HG03469 (cell line): ENCODE results near the gene PTPRD.

Experiments
- ATAC-seq: cut with Tn5 transposase; IDR thresholded peaks from one replicate; pipeline ENCODE4 v1.9.1; 2021; ENCODE audit warnings: mild to moderate bottlenecking, moderate library complexity, moderate number of reproducible peaks; ENCODE audit not compliant: unreplicated experiment

The PTPRD gene

GRCh38 chr9:8521112-8521511 lies 2091.7 kb downstream of the PTPRD start:
- ATAC-seq = no peak

- ATAC-seq = no peak
These were observed 2097.1 kb downstream of the PTPRD start for GRCh38 chr9:8515748-8516147.

- ATAC-seq = no peak
These were observed 2098.0 kb downstream of the PTPRD start for GRCh38 chr9:8514760-8515159.

- ATAC-seq = no peak
These were observed 2104.0 kb downstream of the PTPRD start for GRCh38 chr9:8508671-8509290.

GRCh38 chr9:8494571-8494970 lies 2118.2 kb downstream of the PTPRD start:
- no peak for ATAC-seq

- no peak for ATAC-seq
These were observed 2120.1 kb downstream of the PTPRD start for GRCh38 chr9:8492679-8493078.

- no peak for ATAC-seq
These were observed 2120.8 kb downstream of the PTPRD start for GRCh38 chr9:8492024-8492423.

GRCh38 chr9:8491563-8491962 lies 2121.2 kb downstream of the PTPRD start:
- ATAC-seq = no peak

- no peak for ATAC-seq
These were observed 2123.0 kb downstream of the PTPRD start for GRCh38 chr9:8489835-8490234.

GRCh38 chr9:8486095-8486494 lies 2126.7 kb downstream of the PTPRD start:
- no peak for ATAC-seq

GRCh38 chr9:8484597-8485191 lies 2128.1 kb downstream of the PTPRD start:
- ATAC-seq = no peak

- ATAC-seq = no peak
These were observed 2135.4 kb downstream of the PTPRD start for GRCh38 chr9:8477450-8477849.

- no peak for ATAC-seq
These were observed 2137.9 kb downstream of the PTPRD start for GRCh38 chr9:8474937-8475336.

- ATAC-seq = no peak
These were observed 2139.4 kb downstream of the PTPRD start for GRCh38 chr9:8473244-8474020.

- ATAC-seq = no peak
These were observed 2144.7 kb downstream of the PTPRD start for GRCh38 chr9:8468045-8468637.

GRCh38 chr9:8457816-8458215 lies 2155.0 kb downstream of the PTPRD start:
- no peak for ATAC-seq

- ATAC-seq = no peak
These were observed 2155.7 kb downstream of the PTPRD start for GRCh38 chr9:8457055-8457454.

GRCh38 chr9:8456344-8456743 lies 2156.5 kb downstream of the PTPRD start:
- ATAC-seq = no peak

GRCh38 chr9:8450810-8451545 lies 2161.8 kb downstream of the PTPRD start:
- no peak for ATAC-seq

- no peak for ATAC-seq
These were observed 2164.6 kb downstream of the PTPRD start for GRCh38 chr9:8448226-8448625.

- ATAC-seq = no peak
These were observed 2165.2 kb downstream of the PTPRD start for GRCh38 chr9:8447601-8448000.
